K562 (cell line): ENCODE data around the gene CSTF2T.

Experiments used
- CTCF ChIP-seq, 3 experiments: IDR thresholded peaks in 2 of 3; conservative IDR thresholded peaks in 1 of 3; 2 replicates each; pipeline ENCODE4 v1.5.1; 2011 to 2012; ENCODE audit warnings: low read length in 3 of 3, mild to moderate bottlenecking in 3 of 3, control low read depth in 2 of 3, improper control_type of control experiment in 1 of 3, inconsistent platforms in 1 of 3, low read depth in 1 of 3, mixed read lengths in 1 of 3, moderate library complexity in 1 of 3; ENCODE audit not compliant: insufficient read depth in 2 of 3
- ELF2 ChIP-seq: fragments of 250-450 bp; sonication (Bioruptor Pico); IDR thresholded peaks from 2 replicates; pipeline ENCODE4 v1.5.0; 2021; ENCODE audit warnings: mild to moderate bottlenecking
- EP300 ChIP-seq: IDR thresholded peaks from 2 replicates; pipeline ENCODE4 v1.6.1; 2012; ENCODE audit warnings: low read length, improper control_type of control experiment
- KDM1A ChIP-seq, 2 experiments: fragments of 450-650 bp; IDR thresholded peaks; 2 replicates each; pipeline ENCODE4 v1.6.1; 2016; ENCODE audit warnings: mild to moderate bottlenecking in 2 of 2
- MAFK ChIP-seq: IDR thresholded peaks from 2 replicates; pipeline ENCODE4 v1.6.1; 2011; ENCODE audit warnings: low read length, improper control_type of control experiment
- NBN ChIP-seq: fragments of 450-650 bp; IDR thresholded peaks from 2 replicates; pipeline ENCODE4 v1.6.1; 2016; ENCODE audit warnings: low read depth, mild to moderate bottlenecking
- PBX2 ChIP-seq, 2 experiments: IDR thresholded peaks in 1 of 2; conservative IDR thresholded peaks in 1 of 2; 2 replicates each; pipeline ENCODE4 v1.6.1; 2016; ENCODE audit warnings: low read depth in 2 of 2, mild to moderate bottlenecking in 1 of 2, missing compliant biosample characterization in 1 of 2, missing genetic modification characterization in 1 of 2, moderate library complexity in 1 of 2
- SIN3A ChIP-seq, 2 experiments: fragments of 150-350 bp in 1 of 2; IDR thresholded peaks; 2 replicates each; pipeline ENCODE4 v1.6.1; 2011 to 2016; ENCODE audit warnings: borderline replicate concordance in 2 of 2, low read depth in 2 of 2, low read length in 2 of 2, mild to moderate bottlenecking in 2 of 2, moderate library complexity in 2 of 2; ENCODE audit not compliant: control insufficient read depth in 1 of 2
- TBP ChIP-seq: optimal IDR thresholded peaks from 2 replicates; pipeline ENCODE3; 2011; ENCODE audit warnings: low read depth, low read length, improper control_type of control experiment
- ZBTB7A ChIP-seq: IDR thresholded peaks from 2 replicates; pipeline ENCODE4 v1.6.1; 2011; ENCODE audit warnings: low read depth, mild to moderate bottlenecking, low read length, moderate library complexity, borderline replicate concordance; ENCODE audit not compliant: control insufficient read depth
- ZNF12 ChIP-seq: sonication (generic); formaldehyde crosslinking; IDR thresholded peaks from 2 replicates; pipeline ENCODE4 v1.4.0; 2020; ENCODE audit warnings: mild to moderate bottlenecking, missing genetic modification reagents
- ZNF263 ChIP-seq: sonication (generic); formaldehyde crosslinking; IDR thresholded peaks from 2 replicates; pipeline ENCODE4 v1.8.0; 2022; ENCODE audit warnings: mild to moderate bottlenecking, missing genetic modification reagents, borderline replicate concordance

- TF ChIP-seq MAFK (no peak), SIN3A (IDR thresholded peaks at IDR 0.05; ENCODE audit: borderline replicate concordance in 2 of 2, control insufficient read depth in 1 of 2, low read depth in 2 of 2, low read length in 2 of 2) (no peak), ZNF12 (CRISPR knock-in tag) (no peak), TBP (no peak), ZBTB7A (no peak), PBX2 (CRISPR knock-in tag; IDR thresholded peaks at IDR 0.05; ENCODE audit: low read depth) (no peak), PBX2 (tag; conservative IDR thresholded peaks at IDR 0.05; ENCODE audit: low read depth) (no peak), ELF2 (CRISPR knock-in tag) (no peak), ZNF263 (CRISPR knock-in tag) (no peak), CTCF (IDR thresholded peaks at IDR 0.05 in 2 of 3, conservative IDR thresholded peaks at IDR 0.05 in 1 of 3; ENCODE audit: insufficient read depth in 2 of 3, low read depth in 1 of 3, low read length in 3 of 3) (no peak), NBN (no peak), KDM1A (IDR thresholded peaks at IDR 0.05) (no peak), EP300 (no peak)
Measured at GRCh38 chr10:51706225-51706624, 6.8 kb upstream of the CSTF2T start.
